Heart right ventricle (tissue), 16 donors: ENCODE data around the gene YWHAH. TPM values are rescaled to one million over a fixed set of nuclear protein-coding genes. Genes with fewer than 3 reads are reported as not detected.

Source experiments
- ATAC-seq, 8 donors: fragments of 200-7000 bp; cut with Tn5 transposase; one replicate each; pipeline ENCODE4 v1.9.1; 2020; ENCODE audit warnings: mild to moderate bottlenecking in 8 of 8, moderate library complexity in 8 of 8, moderate number of reproducible peaks in 1 of 8
- DNase-seq, 2 donors: peaks; one replicate each; pipeline ENCODE4 v3.0.0-alpha.2; 2020
- H3K27ac ChIP-seq, 10 donors: fragments of 200-600 bp; sonication (generic) in 2 of 10; one replicate each; pipeline versions ENCODE4 v1.5.0 to v1.8.0; 2020 to 2022; ENCODE audit warnings: mild to moderate bottlenecking in 3 of 10
- H3K27me3 ChIP-seq, 7 donors: fragments of 200-600 bp; one replicate each; pipeline ENCODE4 v1.8.0; 2021 to 2022; ENCODE audit warnings: mild to moderate bottlenecking in 2 of 7
- H3K36me3 ChIP-seq, 9 donors: fragments of 200-600 bp; sonication (generic) in 1 of 9; one replicate each; pipeline versions ENCODE4 v1.5.0 to v1.8.0; 2020 to 2022; ENCODE audit warnings: mild to moderate bottlenecking in 2 of 9
- H3K4me1 ChIP-seq, 9 donors: fragments of 200-600 bp; sonication (generic) in 1 of 9; one replicate each; pipeline versions ENCODE4 v1.5.0 to v1.8.0; 2020 to 2022; ENCODE audit warnings: mild to moderate bottlenecking in 4 of 9
- H3K4me3 ChIP-seq, 10 donors: fragments of 200-600 bp; sonication (generic) in 2 of 10; one replicate each; pipeline versions ENCODE4 v1.5.0 to v1.8.0; 2020 to 2022; ENCODE audit warnings: mild to moderate bottlenecking in 7 of 10, moderate library complexity in 2 of 10
- H3K9me3 ChIP-seq, 11 donors: fragments of 200-600 bp in 10 of 11; sonication (generic) in 2 of 11; one replicate each; pipeline versions ENCODE4 v1.5.0 to v1.8.0; 2013 to 2022; ENCODE audit warnings: mild to moderate bottlenecking in 2 of 11, control low read depth in 1 of 11, moderate library complexity in 1 of 11
- WGBS, 2 donors: extraction: QIAGEN DNeasy Blood & Tissue Kit; methylation state at CpG; one replicate each; pipeline ENCODE4 v1.1.7; 2013; ENCODE audit warnings: inconsistent platforms in 1 of 2; 5-methylcytosine and 5-hydroxymethylcytosine counted together
- intact Hi-C, 10 donors: fragments of 100-400 bp; cut with DNase I; formaldehyde crosslinking; loops; one replicate each; pipeline versions ENCODE4 v1.11.1 to v1.14.2; 2022
- polyA plus RNA-seq, 2 donors: library from polyadenylated mRNA; stranded (reverse); fragments of 200-250 nt; gene quantifications; one replicate each; pipeline ENCODE4 v1.2.3, GENCODE V29; 2013
- total RNA-seq, 10 donors: library from RNA; stranded (reverse); fragmentation: NEBNext Ultra II Directional in 3 of 10; extraction: Animal tissue kit (Norgen Biotek cat#: 25700) in 3 of 10; gene quantifications; one replicate each; pipeline versions ENCODE4 v1.2.1 to v1.2.4, GENCODE V29; 2021 to 2023
- TF ChIP-seq, protein P1 (sequence below), 9 donors: fragments of 200-600 bp; sonication (generic) in 2 of 9; IDR thresholded peaks; one replicate each; pipeline versions ENCODE4 v1.5.0 to v1.8.0; 2021 to 2022; ENCODE audit warnings: antibody characterized with exemption in 9 of 9, mild to moderate bottlenecking in 5 of 9, moderate library complexity in 1 of 9
- donor health status: Arrhythmogenic right ventricular cardiomyopathy.
- donor health status: ischemic (EF 13 %, LVEDD 7.1; RV severe dilation, severe dysfunction).
- donor health status: healthy with polysubstance abuse.
- donor health status: DM: no; HTN: yes; CAD: no.
- donor health status: DM: no; HTN: no; CAD: no.
- donor health status: ischemic (EF 25% LVEDD 6.9; RV normal size, moderate dysfunction).
- donor health status: ischemic (EF 25% LVEDD 5.7; RV mildly dilated, moderate dysfunction).
- donor health status: healthy.
- donor health status: DM: yes; HTN: yes; CAD: no.
- donor health status: Ischemic cardiomyopathy.
- donor health status: ischemic (EF 35%, LVEDD 5.7; RV mildly dilated, moderate dysfunction).
- donor health status: nonischemic (EF 11% LVEDD 7.7; RV severe dilation, severe dysfunction).
- donor health status: DM: yes; HTN: yes; CAD: no.
- donor health status: PGD.
- donor health status: ischemic (EF 29% LVEDD 5.4; RV normal size, mild dysfunction).
- donor health status: nonischemic (EF 23%, LVEDD 6.1; RV moderate dilation, normal function).

Gene YWHAH
- total and polyA plus RNA-seq, 12 donors: 38.8 to 115 (median 75.8) TPM

DNA sequence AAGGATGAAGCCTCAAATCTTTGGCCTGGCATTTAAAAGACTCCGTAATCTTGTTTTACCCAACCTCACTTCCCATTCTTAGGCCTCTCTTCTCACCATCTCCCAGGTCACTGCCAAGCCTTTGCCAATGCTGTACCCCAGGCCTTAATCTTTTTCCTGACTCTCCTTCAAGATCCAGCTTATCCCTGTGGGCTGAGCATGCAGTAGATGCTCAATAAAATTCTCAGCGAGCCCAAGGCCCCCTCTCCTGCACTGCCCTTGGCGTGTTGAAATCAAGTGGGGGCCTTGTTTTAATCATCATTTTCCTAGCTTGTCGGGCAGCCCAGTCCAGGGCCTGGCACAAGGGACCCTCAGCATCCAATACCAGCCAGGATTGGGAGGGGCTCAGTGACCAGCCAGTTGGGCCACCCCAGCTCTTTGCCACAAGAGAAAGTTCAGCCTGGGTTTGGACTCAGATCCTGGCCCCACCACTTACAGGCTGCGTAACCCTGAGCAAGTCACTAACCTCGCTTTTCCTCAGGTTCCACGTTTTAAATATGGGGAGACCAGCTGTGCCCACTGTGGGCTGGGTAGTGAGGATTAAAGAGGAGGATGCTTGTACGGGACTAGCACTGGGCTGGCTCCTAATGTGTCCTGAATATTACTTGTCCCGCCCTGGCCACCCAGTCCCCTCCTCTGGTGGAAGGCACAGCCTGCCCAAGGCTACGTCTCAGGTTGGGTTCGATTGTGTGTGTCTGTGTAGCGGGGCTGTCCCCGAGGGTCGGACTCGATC is 943 bp upstream of the YWHAH start:
- no peaks in the 10 kb centered on the region for H3K27me3 ChIP-seq
- peaks cover 0 to 23% (median 5%) of the 10 kb centered on the region in 9 donors for H3K36me3 ChIP-seq
- H3K4me3 ChIP-seq: peak overlapping the region; percentile 46 to 96 (median 86)
- H3K27ac ChIP-seq: peak overlapping the region; percentile 95 to 99 (median 99)
- DNase-seq: no peak
- no peaks in the 10 kb centered on the region for H3K9me3 ChIP-seq
- WGBS, 2 donors: 43 to 45% methylated on average over 15 of the region's 15 CpGs
- TF ChIP-seq, protein P1, sequence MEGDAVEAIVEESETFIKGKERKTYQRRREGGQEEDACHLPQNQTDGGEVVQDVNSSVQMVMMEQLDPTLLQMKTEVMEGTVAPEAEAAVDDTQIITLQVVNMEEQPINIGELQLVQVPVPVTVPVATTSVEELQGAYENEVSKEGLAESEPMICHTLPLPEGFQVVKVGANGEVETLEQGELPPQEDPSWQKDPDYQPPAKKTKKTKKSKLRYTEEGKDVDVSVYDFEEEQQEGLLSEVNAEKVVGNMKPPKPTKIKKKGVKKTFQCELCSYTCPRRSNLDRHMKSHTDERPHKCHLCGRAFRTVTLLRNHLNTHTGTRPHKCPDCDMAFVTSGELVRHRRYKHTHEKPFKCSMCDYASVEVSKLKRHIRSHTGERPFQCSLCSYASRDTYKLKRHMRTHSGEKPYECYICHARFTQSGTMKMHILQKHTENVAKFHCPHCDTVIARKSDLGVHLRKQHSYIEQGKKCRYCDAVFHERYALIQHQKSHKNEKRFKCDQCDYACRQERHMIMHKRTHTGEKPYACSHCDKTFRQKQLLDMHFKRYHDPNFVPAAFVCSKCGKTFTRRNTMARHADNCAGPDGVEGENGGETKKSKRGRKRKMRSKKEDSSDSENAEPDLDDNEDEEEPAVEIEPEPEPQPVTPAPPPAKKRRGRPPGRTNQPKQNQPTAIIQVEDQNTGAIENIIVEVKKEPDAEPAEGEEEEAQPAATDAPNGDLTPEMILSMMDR (IDR thresholded peaks at IDR 0.05): no peak
- no peak for ATAC-seq
- intact Hi-C loops: loop anchor here in 5 of 10 donors (10.0 kb wide), 3 partner anchors 199 to 279 kb away; partner anchors contain the start of gene PISD (in 3 of the 5)
- H3K4me1 ChIP-seq: peaks cover 0 to 43% (median 36%) of the 10 kb centered on the region in 9 donors

DNA sequence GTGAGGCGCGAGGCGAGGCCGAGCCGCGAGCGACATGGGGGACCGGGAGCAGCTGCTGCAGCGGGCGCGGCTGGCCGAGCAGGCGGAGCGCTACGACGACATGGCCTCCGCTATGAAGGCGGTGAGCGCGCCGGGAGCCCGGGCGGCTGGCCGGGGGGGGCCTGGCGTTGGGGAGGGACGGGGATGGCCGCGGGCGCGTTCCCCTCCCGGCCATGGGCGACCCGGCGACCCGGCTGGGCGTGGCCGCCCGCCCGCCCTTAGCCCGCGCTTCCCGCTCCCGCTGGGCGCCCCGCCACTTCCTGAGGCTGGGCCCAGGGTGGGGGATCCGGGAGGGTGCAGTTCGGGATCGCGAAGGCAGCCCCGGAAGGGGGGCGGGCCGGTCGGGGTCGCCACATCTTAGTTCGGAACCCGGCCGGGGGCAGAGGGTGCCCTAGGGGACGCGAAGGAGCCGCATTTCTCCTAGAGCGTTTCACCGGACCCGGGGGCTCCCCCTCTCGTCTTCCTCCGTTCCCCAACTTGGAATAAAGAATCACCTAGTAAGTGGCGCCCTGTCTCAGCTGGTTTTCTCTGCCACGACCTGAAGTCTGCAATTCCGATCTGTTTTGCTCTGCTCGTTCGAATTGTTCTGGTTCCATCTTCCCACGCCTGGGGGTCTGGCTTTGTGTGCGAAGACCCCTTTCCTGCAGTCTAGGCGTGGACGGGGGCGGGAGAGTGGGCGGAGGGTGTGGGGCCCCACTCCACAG is 536 bp downstream of the YWHAH start:
- DNase-seq (peak; percentile 64 to 73), ATAC-seq (peak; percentile 34 to 52 (median 48))
- H3K27me3 ChIP-seq: no peaks in the 10 kb centered on the region
- TF ChIP-seq, protein P1 (IDR thresholded peaks at IDR 0.05): peak in 1 of 9 donors; percentile 14
- peaks cover 0 to 38% (median 13%) of the 10 kb centered on the region in 9 donors for H3K36me3 ChIP-seq
- H3K4me1 ChIP-seq: peaks cover 0 to 50% (median 40%) of the 10 kb centered on the region in 9 donors
- intact Hi-C loops: loop anchor here in 7 of 10 donors (1.0 to 10.0 kb wide), 8 partner anchors 26 to 280 kb away; partner anchors contain the start of genes PISD (in 3 of the 7), DEPDC5 (in 2 of the 7) and PRR14L (in 2 of the 7)
- H3K4me3 ChIP-seq: peak overlapping the region; percentile 76 to 96 (median 86)
- H3K9me3 ChIP-seq: no peaks in the 10 kb centered on the region
- WGBS, 2 donors: 0% methylated on average over 55 to 71 of the region's 76 CpGs
- peak overlapping the region; percentile 95 to 99 (median 99) for H3K27ac ChIP-seq

DNA sequence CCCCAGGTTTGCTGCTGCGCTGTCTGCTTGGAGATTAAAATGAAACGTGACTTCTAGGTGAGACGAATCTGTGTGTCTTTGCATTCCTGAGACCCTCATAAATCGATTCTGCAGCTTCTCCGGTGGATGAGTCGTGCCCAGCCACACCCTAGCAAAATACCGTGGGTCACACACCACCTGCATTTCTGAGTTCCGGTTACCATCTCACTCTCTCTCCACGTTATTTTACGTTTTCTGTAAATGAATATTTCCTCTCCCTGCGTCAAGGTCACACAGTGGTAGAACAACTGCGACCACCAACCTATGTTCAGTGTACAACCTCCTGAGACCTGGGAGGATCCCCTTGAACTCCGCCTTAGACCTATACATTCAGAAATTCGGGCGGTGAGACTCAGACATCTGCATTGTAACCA is 1.1 kb downstream of the YWHAH start:
- ATAC-seq (no peak), DNase-seq (no peak)
- intact Hi-C loops: loop anchor here in 7 of 10 donors (2.0 to 10.0 kb wide), 7 partner anchors 25 to 281 kb away; partner anchors contain the start of genes PISD (in 3 of the 7), DEPDC5 (in 2 of the 7) and PRR14L (in 2 of the 7)
- no peaks in the 10 kb centered on the region for H3K9me3 ChIP-seq
- H3K4me1 ChIP-seq: peaks cover 4 to 55% (median 46%) of the 10 kb centered on the region in 9 donors
- H3K36me3 ChIP-seq: peaks cover 0 to 43% (median 15%) of the 10 kb centered on the region in 9 donors
- H3K27ac ChIP-seq: peak overlapping the region; percentile 95 to 99 (median 99)
- H3K4me3 ChIP-seq: peak overlapping the region; percentile 76 to 96 (median 86)
- TF ChIP-seq, protein P1 (IDR thresholded peaks at IDR 0.05): no peak
- no peaks in the 10 kb centered on the region for H3K27me3 ChIP-seq
- 3% methylated on average over 15 of the region's 15 CpGs for WGBS, 2 donors
